Measurements from ENCODE around the gene SHANK1.

DNA sequence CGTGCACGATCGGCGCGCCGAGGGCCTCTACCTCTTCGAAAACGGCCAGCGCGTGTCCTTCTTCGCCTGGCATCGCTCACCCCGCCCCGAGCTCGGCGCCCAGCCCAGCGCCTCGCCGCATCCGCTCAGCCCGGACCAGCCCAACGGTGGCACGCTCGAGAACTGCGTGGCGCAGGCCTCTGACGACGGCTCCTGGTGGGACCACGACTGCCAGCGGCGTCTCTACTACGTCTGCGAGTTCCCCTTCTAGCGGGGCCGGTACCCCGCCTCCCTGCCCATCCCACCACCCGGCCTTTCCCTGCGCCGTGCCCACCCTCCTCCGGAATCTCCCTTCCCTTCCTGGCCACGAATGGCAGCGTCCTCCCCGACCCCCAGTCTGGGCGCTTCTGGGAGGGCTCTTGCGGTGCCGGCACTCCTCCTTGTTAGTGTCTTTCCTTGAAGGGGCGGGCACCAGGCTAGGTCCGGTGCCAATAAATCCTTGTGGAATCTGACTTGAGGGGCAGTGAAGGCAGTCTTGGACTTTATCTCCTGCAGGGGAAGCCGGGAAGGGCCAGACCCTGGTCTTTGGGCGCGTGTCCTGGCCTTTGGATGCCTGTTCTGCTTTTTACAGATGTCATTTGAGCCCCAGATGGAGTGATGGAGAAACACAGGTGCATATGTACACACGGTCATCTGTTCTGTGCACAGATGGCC lies 5.8 kb upstream of the SHANK1 start:
- TF ChIP-seq POLR2AphosphoS5 (IDR thresholded peaks at IDR 0.05; ENCODE audit: low read depth, low read length): no peak
- no peak for TF ChIP-seq TAF1 (IDR thresholded peaks at IDR 0.05; ENCODE audit: low read depth, low read length)
- TF ChIP-seq POLR2A (IDR thresholded peaks at IDR 0.05; ENCODE audit: low read depth, low read length): no peak
- TF ChIP-seq PAX5 (IDR thresholded peaks at IDR 0.05; ENCODE audit: insufficient read depth, low read length, severe bottlenecking): no peak
- no peak for TF ChIP-seq POU2F2 (IDR thresholded peaks at IDR 0.05; ENCODE audit: low read depth, low read length)

Data from GM12891 (cell line).